OCI-LY1 (cell line): ENCODE results near the gene ZDHHC12.

Source experiments
- H2AFZ ChIP-seq: fragments of 200-600 bp; sonication (generic), shearing (Covaris generic); 2 replicates; pipeline ENCODE4 v1.6.0; 2014; ENCODE audit warnings: antibody characterized with exemption, mild to moderate bottlenecking, low read length
- H3F3A ChIP-seq: fragments of 200-600 bp; sonication (generic), shearing (Covaris generic); 2 replicates; pipeline ENCODE4 v1.6.0; 2014; ENCODE audit warnings: mild to moderate bottlenecking, antibody characterized with exemption, low read length, moderate library complexity; ENCODE audit not compliant: insufficient read depth
- H3K27ac ChIP-seq: fragments of 200-600 bp; sonication (generic); 2 replicates; pipeline ENCODE4 v1.5.1; 2014; ENCODE audit warnings: low read length, mixed run types, mild to moderate bottlenecking, low read depth; ENCODE audit not compliant: poor library complexity, severe bottlenecking
- H3K27me3 ChIP-seq: fragments of 200-600 bp; sonication (generic); 2 replicates; pipeline ENCODE4 v1.6.0; 2014; ENCODE audit warnings: antibody characterized with exemption, mild to moderate bottlenecking, low read length, moderate library complexity; ENCODE audit not compliant: insufficient read depth
- H3K36me3 ChIP-seq: fragments of 200-600 bp; sonication (generic); 2 replicates; pipeline ENCODE4 v1.6.1; 2014; ENCODE audit warnings: mild to moderate bottlenecking, antibody characterized with exemption, low read length, moderate library complexity, mixed read lengths; ENCODE audit not compliant: insufficient read depth
- H3K4me1 ChIP-seq: fragments of 200-600 bp; sonication (generic); 2 replicates; pipeline ENCODE4 v1.5.1; 2014; ENCODE audit warnings: mild to moderate bottlenecking, low read length, moderate library complexity; ENCODE audit not compliant: insufficient read depth, severe bottlenecking
- H3K4me2 ChIP-seq: fragments of 200-600 bp; sonication (generic), shearing (Covaris generic); 2 replicates; pipeline ENCODE4 v1.6.1; 2014; ENCODE audit warnings: low read length
- H3K4me3 ChIP-seq: fragments of 200-600 bp; sonication (generic); 2 replicates; pipeline ENCODE4 v1.5.1; 2014; ENCODE audit warnings: low read length, low read depth, mild to moderate bottlenecking, mixed read lengths; ENCODE audit not compliant: poor library complexity, severe bottlenecking
- H3K79me2 ChIP-seq: fragments of 200-600 bp; shearing (Covaris generic); 2 replicates; pipeline ENCODE4 v1.6.1; 2016; ENCODE audit warnings: mixed run types, low read length, mixed read lengths; ENCODE audit not compliant: insufficient read depth
- H3K9ac ChIP-seq: fragments of 200-600 bp; sonication (generic), shearing (Covaris generic); 2 replicates; pipeline ENCODE4 v1.6.1; 2014; ENCODE audit warnings: mild to moderate bottlenecking, low read length, mixed read lengths
- H3K9me2 ChIP-seq: fragments of 200-600 bp; sonication (generic), shearing (Covaris generic); 2 replicates; pipeline ENCODE4 v1.6.1; 2014; ENCODE audit warnings: low read depth, mild to moderate bottlenecking, low read length, mixed read lengths
- H3K9me3 ChIP-seq: fragments of 200-600 bp; shearing (Covaris generic); 2 replicates; pipeline ENCODE4 v1.6.1; 2014; ENCODE audit warnings: low read length, mixed read lengths
- H4K20me1 ChIP-seq: fragments of 200-600 bp; sonication (generic), shearing (Covaris generic); 2 replicates; pipeline ENCODE4 v1.6.0; 2016; ENCODE audit warnings: mild to moderate bottlenecking, low read length; ENCODE audit not compliant: insufficient read depth
- CTCF ChIP-seq: fragments of 200-600 bp; sonication (generic), shearing (Covaris generic); IDR thresholded peaks from 2 replicates; pipeline ENCODE4 v1.5.1; 2017; ENCODE audit warnings: mild to moderate bottlenecking, antibody characterized with exemption, low read length, moderate library complexity, mixed read lengths
- EZH2 ChIP-seq: fragments of 200-600 bp; sonication (generic), shearing (Covaris generic); IDR thresholded peaks from 2 replicates; pipeline ENCODE4 v1.8.0; 2017; ENCODE audit warnings: borderline replicate concordance, mixed run types, mild to moderate bottlenecking, antibody characterized with exemption, low read length, moderate library complexity, mixed read lengths

ZDHHC12 gene

GRCh38 chr9:128689820-128690683 lies 33.9 kb downstream of the ZDHHC12 start:
- Histone ChIP-seq H3K4me1 (peaks cover 48% of the 10 kb centered on the region), H3K27me3 (no peaks in the 10 kb centered on the region), H4K20me1 (peaks cover 8% of the 10 kb centered on the region), H3K9ac (peak overlapping the region; percentile 96), H3K9me2 (no peaks in the 10 kb centered on the region), H3K27ac (peak overlapping the region; percentile 38), H2AFZ (no peak overlapping the region), H3K36me3 (peaks cover 48% of the 10 kb centered on the region), H3F3A (no peaks in the 10 kb centered on the region; the same call in 1 of the 2 replicates), H3K79me2 (peaks cover 48% of the 10 kb centered on the region), H3K9me3 (no peaks in the 10 kb centered on the region), H3K4me2 (peak overlapping the region; percentile 87), H3K4me3 (peak overlapping the region; percentile 97)
- TF ChIP-seq CTCF (no peak), EZH2 (no peak)

GRCh38 chr9:128689293-128689774 lies 34.6 kb downstream of the ZDHHC12 start:
- peaks cover 8% of the 10 kb centered on the region for H4K20me1 ChIP-seq
- H3K4me3 ChIP-seq: peak overlapping the region; percentile 69
- peaks cover 43% of the 10 kb centered on the region for H3K36me3 ChIP-seq
- no peak for TF ChIP-seq CTCF
- H3K79me2 ChIP-seq: peaks cover 55% of the 10 kb centered on the region
- H2AFZ ChIP-seq: no peak overlapping the region
- no peaks in the 10 kb centered on the region; the same call in 1 of the 2 replicates for H3F3A ChIP-seq
- H3K27me3 ChIP-seq: no peaks in the 10 kb centered on the region
- H3K4me1 ChIP-seq: peaks cover 54% of the 10 kb centered on the region
- H3K9me3 ChIP-seq: no peaks in the 10 kb centered on the region
- peak overlapping the region; percentile 35 for H3K27ac ChIP-seq
- peak overlapping the region; percentile 79 for H3K9ac ChIP-seq
- 0 out of 2 replicates have a peak overlapping the region, but pooled peaks have one; percentile 15 for H3K4me2 ChIP-seq
- H3K9me2 ChIP-seq: no peaks in the 10 kb centered on the region

GRCh38 chr9:128688501-128689292 lies 35.2 kb downstream of the ZDHHC12 start, which contains the start of gene SET:
TSS of gene SET (plus strand) at chr9:128689222. CDS start at chr9:128689583, 361 bp downstream.
- Histone ChIP-seq H3K36me3 (peaks cover 41% of the 10 kb centered on the region), H3F3A (no peaks in the 10 kb centered on the region; the same call in 1 of the 2 replicates), H3K9ac (peak within 1 kb of the TSS; percentile 96), H3K4me3 (peak within 1 kb of the TSS; percentile 97), H3K27ac (peak within 1 kb of the TSS; percentile 94), H2AFZ (no peak within 1 kb of the TSS), H4K20me1 (peaks cover 8% of the 10 kb centered on the region), H3K9me2 (no peaks in the 10 kb centered on the region), H3K4me1 (peaks cover 54% of the 10 kb centered on the region), H3K4me2 (peak within 1 kb of the TSS; percentile 87), H3K79me2 (peaks cover 55% of the 10 kb centered on the region), H3K27me3 (no peaks in the 10 kb centered on the region), H3K9me3 (no peaks in the 10 kb centered on the region)
- TF ChIP-seq EZH2: no peak
- TF ChIP-seq CTCF: no peak
